ENCODE results near the gene SLC35D2.

DNA sequence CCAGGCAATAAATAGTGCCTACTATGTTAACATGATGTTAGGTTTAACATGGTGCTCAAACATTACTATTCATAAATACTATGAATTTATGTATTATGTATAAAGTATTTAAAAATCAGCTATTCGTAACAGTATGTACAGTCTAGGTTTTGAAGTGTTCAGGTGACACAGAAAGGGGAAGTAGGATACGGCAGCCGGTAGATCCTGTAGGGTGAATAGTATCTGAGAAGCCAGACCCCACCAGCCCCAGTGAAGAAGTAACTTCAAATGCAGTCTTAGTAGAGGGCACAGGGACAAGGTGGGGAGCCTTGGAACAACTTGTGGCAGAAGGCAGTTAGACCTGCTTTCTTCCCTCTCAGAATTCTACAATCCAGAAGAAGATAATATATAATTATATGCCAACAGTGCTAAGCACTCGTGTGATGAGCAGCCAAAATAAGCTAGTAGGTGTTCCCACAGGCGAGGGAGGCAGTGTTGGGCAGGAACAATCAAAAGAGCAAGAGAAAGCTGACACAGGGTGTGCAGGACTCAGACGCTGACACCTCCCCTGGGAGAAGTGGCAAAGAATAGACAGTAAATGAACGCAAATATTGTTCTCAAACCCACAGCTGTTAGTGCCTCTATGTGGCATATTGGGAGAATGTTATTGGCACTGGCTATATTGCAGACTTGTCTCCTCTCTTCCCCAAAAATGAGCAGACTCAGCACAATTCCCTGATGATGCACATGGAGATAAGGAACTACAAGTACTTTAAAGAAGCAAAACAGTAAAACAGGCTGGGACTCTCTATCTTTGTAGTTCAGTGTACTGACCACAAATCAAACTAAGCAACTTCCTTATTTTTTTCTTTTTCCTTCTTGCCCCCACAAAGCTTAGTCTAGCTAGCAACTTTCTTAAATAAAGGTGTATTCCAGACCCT is 30.1 kb upstream of the SLC35D2 start:
- TF ChIP-seq TAF1 (IDR thresholded peaks at IDR 0.05; ENCODE audit: low read depth, low read length) = no peak
- TF ChIP-seq POLR2A (IDR thresholded peaks at IDR 0.05; ENCODE audit: low read depth, low read length) = no peak
- TF ChIP-seq POLR2AphosphoS5 (IDR thresholded peaks at IDR 0.05; ENCODE audit: low read depth, low read length) = no peak

Data from GM12891 (cell line).